GM21576 (cell line): ENCODE data around the gene ARHGAP12.
A peak's percentile ranks its signal among the peaks of the same experiment; 100 is the strongest.

ENCODE experiments used
- ATAC-seq: cut with Tn5 transposase; IDR thresholded peaks from one replicate; pipeline ENCODE4 v1.9.1; 2021; ENCODE audit warnings: mild to moderate bottlenecking, moderate library complexity; ENCODE audit not compliant: unreplicated experiment

The ARHGAP12 gene

DNA sequence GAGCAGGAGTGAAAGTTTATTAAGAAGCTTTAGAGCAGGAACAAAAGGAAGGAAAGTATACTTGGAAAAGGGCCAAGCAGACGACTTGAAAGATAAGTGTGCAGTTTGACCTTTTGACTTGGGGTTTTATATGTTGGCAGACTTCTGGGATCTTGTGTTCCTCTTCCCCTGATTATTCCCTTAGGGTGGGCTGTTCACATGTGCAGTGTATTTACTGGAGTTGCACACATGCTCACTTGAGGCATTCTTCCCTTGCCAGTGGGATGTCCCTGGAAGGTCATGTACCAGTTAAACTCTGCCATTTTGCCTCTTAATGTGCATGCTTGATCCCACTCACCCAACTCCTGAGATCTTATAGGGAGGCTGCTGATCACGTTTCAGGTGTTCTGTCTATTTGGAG lies 23.4 kb upstream of the ARHGAP12 start:
- no peak for ATAC-seq

DNA sequence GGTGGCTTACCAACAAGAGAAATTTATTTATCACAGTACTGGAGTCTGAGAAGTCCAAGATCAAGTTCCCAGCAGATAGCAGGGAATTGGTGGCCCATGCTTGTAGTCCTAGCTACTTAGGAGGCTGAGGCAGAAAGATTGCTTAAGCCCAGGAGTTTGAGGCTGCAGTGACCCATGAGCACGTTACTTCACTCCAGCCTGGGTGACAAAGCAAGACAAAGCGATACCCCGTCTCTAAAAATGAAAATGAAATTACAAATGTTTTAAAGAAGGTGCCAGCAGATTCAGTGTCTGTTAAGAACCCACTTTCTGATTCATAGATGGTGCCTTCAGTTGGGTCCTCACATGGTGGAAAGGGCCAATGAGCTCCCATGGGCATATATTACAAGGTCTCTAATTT lies 20.6 kb upstream of the ARHGAP12 start:
- ATAC-seq: no peak

DNA sequence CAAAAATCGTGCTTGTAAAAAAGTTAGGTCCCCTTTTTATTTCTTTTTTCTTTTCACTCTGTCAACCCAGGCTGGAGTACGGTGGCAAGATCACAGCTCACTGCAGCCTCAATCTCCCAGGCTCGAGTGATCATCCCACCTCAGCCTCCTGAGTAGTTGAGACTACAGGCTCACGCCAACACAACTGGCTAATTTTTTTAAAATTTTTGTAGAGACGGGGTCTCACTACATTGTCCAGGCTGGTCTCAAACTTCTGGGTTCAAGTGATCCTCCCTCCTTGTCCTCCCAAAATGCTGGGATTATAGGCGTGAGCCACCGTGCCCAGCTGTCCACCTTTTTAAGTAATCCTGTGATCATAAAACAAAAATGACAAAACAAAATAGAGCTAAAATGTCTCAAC lies 19.4 kb upstream of the ARHGAP12 start:
- ATAC-seq: no peak

DNA sequence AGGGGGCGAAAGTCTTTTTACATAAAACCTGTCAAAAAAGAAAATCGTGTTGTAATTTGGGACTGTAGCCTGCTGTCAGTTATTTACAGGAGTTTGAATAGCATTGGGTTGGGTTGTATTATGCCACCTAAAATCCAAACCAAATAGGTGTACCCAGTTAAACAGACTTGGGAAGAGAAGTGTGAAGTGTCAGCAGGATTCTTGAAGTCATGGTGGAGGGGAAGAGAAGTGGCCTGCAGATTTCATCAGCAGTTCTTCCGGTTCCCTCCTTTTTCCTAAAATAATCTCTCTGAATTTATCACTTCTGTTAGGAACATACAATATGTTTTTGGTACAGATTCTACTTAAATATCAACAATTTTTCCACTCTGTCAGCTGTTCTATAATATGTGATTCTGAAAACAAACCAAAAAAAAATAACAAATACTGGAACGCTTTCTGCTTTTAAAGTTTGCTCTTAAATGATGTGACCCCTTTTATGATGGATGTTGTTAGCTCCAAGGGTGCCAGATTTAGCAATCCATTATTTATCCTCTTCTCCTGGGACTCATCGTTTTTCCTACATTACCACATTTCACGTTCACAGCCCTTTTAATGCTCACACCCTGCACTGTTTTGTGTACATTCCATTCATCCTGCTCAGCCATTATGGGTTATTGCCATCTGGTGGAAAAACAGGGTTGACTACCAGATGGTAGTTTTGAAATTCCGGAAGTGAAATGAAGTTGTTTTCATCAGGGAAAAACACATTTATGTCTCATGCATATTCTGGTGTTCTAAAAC lies 18.7 kb upstream of the ARHGAP12 start:
- ATAC-seq: no peak

DNA sequence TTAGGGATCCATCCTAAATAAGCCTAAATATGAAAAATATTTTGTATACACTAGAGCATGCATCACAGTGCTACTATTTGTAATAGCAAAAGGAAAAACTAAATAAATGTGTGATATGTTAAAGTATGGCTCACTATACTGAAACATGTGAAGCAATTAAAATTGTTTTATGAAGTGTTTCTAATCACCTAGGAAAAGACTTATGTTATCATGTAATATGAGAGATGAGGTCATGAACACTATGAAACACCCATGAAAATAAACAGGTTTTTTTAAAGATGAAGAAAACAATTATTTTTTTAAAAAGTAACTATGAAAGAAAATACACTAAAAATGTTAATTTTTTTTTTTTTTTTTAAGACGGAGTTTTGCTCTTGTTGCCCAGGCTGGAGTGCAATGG lies 16.8 kb upstream of the ARHGAP12 start:
- ATAC-seq: no peak

DNA sequence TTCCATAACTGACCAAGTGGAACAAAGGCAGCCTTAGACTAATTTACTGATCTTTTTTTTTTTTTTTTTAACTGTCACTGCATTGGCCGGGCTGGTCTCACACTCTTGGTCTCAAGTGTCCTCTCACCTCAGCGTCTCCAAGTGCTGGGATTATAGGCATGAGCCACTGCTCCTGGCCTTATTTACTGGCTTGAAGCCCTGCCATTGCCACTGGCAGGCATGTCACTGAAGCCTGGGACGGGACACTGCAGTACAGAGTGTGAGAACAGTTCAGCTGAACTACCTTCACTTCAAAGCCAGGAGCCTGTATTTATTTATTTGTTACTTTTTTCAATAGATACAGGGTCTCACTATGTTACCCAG lies 15.4 kb upstream of the ARHGAP12 start:
- no peak for ATAC-seq

DNA sequence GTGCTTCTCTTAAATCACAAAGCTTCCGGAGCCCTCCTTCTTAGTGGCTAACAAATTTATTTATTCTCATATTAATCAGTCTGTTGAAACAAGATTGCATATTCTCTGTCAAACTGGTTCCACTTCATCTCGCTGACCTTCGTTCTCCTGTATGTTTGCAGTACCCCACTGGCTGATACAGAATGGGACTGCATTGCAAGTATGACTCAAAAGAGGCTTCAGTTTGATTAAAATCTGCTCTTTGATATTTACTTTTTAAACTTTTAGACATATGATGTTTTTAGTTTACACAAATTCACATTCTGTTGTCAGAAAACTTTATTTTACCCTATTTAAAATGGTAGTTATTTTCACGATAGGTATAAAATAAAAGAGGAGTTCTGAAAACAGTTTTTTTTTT lies 14.3 kb upstream of the ARHGAP12 start:
- ATAC-seq: no peak

DNA sequence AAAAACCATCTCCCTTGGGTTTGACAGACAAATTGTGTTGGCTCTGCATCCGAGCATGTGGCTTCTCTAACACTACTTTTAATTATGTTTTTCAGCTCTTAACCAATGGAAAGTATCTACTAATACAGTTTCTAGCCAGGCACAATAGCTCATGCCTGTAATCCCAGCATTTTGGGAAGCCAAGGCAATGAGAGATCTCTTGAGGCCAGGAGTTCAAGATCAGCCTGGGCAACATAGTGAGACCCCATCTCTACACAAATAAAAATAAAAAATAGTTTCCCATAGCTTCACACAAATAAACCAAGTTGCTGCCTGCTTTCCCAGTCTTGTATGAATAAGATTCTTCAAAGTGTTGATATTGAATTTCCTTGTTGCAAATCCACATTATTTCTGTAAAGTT lies 13.8 kb upstream of the ARHGAP12 start:
- no peak for ATAC-seq

DNA sequence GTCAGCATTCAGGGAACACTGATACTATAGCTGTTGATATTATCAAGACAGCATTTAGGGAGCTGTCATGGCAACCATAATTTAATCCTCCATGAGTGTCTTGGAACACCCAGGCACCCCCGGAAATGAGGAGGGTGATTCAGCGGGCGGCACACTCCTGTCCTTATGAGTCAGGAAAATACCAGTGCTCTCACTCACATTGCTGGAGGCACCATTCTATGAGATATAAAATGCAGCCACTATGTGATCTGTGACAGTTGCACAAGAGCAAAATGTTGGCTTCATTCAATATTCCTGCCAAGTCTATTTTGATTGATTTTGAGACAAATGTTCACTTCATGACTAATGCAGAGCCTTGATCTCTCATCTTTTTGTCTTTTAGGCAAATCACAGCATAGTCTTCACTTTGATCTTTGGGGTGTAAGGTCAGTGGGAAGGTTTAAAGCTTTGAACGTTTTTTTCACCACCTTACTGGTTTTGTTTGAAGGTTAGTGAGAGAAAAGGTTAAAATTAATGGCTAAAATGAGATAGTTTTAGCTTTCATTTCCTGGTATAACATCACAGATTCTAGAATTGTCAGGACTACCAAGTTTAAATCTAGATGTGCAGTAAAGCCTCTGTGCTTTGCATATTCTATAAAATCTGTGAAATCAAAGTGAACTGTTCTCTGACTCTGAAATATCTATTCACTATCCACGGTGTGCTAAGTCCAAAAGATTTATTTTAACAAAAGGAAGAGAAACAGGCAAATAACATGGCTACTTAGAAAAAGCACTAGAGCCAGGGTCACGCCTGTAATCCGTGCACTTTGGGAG lies 12.4 kb upstream of the ARHGAP12 start:
- ATAC-seq: no peak

DNA sequence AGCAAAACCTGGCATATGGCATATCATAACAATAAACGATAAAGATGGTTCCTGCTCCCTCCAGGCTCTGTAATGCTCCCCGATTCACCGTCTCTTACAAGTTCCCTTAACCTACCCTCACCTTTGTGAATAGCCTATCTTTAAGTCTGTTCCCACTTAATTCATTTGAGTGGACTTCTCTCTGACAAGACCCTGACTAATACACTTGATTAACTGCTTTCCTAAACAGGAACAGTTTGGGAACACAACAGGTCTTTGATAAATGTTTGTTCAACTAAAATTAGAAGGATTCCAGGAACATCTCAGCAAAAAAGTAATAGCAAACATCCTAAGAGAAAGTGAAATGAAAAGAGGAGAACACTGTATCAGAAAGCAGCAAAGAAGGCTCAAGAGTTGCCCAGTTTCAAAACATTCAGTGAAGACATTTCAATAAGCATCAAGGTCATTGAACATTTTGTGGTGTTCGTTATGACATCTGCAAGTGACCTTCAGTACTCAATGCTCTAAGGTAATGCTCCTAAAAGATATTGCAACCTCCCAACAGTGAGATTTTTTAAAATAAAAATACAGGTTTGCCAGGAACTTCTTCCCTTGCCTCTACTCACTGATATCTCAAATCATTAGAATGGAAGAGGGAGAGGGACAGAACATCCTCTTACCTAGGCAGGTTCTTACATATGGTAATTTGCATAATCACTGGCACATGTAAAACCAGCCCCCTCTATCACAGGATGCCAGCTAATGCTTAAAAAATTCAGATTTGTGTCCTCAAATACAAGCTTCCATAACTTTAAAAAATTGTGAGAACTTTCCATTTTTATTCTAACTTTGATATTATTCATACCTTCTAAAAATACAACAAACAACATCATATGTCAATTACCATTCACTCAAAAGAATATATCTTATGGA lies 11.4 kb upstream of the ARHGAP12 start:
- ATAC-seq: no peak

DNA sequence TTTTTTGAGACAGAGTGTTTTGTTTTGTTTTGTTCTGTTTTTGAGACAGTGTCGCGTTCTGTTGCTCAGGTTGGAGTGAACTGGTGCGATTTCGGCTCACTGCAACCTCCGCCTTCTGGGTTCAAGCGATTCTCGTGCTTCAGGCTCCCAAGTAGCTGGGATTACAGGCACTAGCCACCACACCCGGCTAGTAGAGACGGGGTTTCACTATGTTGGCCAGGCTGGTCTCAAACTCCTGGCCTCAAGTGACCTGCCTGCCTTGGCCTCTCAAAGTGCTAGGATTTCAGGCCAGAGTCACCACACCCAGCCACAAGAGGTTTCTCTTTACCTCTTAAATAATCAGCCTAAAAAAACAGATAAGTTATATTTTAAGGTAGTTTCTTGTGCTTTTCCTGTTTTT lies 8.7 kb upstream of the ARHGAP12 start:
- no peak for ATAC-seq

DNA sequence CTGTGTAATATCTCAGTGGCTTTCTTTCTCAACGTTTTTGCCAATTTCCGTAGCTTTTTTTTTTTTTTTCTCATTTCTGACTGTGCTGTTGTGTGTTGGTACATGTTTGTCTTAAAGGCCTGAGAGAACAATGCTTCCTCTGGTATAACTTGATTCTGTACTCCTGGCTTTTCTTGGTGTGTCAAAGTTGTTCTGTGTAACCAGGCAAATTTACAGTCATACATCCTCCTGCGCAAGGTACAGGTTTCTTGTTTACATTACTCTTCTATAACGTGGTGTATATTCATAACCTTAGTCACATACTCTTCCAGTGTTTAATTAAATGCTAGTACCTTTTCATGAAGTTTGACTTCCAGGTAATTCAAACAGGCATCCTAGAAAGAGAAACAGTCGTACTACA lies 8.3 kb upstream of the ARHGAP12 start:
- no peak for ATAC-seq

DNA sequence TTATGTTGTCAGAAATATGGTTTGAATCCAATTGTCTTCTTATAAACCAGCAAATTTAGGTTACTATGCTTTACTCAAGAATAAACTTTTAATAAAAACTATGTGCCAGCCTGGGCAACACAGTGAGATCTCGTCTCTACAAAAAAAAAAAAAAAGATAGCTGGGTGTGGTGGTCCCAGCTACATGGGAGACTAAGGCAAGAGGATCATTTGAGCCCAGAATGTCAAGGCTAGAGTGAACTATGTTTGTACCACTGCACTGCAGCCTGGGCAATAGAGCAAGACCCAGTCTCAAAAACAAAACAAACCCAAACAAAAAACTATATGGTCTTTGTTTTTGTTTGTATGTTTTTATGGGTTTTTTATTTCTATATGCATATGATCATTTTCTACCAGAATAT lies 7.5 kb upstream of the ARHGAP12 start:
- no peak for ATAC-seq

DNA sequence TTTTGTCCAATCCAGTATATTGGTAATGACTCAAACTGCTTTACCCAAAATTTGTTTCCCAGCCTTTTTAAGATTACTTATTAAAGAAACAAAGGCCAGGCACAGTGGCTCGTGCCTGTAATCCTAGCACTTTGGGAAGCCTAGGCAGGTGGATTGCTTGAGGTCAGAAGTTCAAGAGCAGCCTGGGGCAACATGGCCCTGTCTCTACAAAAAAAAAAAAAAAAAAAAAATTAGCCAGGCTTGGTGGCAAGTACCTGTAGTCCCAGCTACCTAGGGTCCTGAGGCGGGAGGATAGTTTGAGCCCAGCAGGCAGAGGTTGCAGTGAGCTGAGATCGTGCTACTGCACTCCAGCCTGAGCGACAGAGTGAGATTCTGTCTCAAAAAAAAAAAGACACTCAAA lies 7.0 kb upstream of the ARHGAP12 start:
- ATAC-seq: no peak

DNA sequence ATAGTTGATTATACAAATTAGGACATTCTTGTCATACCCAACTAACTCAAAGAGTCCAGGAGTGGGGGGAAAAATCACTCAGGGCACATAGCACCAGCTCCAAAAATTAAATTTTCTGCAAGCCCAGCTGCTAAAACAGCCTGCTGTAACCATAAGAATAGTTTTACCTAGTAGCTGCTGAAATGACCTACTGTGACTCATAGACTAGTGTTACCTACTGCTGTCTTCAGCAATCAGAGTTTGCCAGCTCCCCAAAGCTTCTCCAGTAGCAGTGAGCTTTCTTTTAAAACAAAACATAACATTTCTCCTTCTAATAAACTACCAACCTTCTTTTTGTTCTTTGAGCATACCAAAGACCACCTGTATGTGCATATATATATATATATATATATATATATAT lies 4.2 kb upstream of the ARHGAP12 start:
- no peak for ATAC-seq

DNA sequence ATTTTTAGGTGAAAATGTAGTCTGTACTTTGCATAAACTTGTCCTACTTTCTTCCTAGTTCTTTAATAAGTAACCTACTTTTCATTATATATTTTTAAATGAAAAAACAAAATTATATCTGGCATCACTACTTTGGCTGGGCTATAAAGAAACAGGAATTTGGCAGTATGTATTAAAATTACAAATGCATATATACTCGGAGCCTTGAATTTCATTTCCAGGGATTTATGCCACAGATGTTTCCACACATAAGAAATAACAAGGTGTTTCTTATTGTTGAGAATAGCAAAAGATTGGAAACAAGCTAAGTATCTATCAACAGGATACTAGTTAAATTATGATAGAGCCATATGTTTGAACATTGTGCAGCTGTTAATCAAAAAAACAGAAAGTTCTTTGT lies 2.2 kb upstream of the ARHGAP12 start:
- no peak for ATAC-seq

DNA sequence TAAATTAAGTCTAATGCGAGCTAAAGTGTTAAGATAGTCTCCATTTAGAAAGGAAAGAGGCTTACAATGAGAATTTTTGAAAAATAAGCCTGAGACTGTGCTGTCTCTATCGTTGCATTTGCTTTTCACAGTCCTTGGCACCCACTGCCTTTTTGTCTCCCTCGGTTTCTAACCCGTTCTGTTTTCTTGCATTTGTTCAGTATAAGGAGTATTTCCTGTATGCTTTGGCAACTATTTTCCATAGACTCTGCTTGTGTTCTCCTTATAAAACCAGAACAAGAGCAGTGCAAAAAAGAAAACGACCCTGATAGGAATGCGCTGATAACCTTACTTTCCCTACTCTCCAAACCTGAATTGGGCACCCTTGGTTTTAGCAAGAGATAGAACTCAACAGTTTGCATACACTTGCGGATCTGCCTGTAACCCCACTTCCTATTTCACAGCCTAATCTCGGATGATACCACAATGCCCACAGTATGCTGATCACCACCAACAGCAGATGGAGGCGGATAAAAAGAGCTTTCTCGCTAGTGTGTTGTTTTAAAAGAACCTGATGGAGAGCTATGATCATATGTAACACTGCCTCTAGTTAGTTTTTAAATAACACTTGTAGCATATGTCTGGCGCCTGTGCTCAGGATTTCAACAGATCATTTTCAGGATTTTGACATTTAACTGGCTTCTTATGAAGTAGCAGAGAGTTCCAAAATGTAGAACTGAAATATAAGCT lies 1.6 kb upstream of the ARHGAP12 start:
- ATAC-seq: peak; percentile 31

DNA sequence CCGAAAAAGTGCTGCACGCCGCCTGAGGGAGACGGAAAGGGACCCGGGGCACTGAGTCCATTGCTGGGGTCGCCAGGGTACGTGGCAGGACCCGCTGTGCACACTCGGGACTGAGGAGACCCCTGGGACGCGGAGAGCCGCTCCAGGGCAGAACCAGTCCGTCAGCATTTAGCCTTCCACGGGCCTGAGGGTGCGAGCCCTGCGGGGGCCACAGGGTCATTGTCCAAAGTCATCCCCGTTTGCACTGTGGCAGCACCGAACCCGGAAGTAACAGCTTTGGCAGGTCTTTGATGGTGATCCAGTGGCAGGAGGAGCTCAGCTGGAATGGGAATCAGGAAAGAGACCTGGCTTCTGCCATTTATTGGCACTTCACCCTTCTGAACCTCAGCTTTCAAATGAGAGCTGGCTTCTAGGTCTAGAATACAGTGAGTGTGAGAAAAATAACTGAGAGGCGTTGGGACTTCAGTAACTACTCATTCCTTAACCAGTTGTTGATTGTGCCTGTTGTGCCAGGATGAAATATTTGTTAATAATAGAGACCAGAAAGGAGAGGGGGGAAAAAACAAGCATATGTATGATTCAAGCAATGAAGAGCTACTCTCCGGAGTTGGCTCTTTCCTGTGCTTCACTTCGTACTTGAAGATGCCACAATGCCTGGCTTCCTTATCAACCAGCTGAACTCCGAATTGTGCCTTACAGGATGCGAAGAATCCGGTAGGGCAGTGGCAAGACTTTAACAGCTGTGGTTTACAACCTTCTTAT lies 811 bp upstream of the ARHGAP12 start:
- peak; percentile 24 for ATAC-seq

DNA sequence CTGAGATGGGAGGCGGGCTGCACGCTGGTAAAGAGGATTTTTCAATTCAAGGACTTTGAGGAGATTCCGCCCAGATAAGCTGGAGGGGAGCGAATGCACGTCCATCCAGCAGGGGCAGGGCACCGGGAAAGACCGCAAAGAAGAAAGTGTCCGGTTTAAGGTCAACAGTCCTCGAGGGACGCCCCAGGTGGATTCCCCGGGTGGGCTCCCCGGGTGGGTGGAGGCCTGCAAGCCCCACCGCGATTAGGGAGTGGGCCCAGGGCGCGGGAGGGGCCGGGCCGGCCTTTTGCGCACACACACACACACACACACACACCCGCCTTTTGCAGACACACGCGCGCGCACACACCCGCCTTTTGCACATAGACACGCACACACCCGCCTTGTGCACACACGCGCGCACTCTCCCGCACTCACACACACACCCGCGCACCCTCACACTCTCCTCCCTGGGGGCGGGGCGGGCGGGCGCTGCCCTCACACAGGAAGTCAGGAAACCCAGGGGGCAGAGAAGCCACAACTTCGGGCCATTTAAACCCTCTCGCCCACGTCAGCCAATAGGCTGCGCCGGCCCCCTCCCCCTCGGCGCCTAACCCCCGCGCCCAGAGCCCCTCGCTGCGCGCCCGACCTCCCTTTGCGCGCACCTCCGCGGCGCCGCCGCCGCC lies 615 bp downstream of the ARHGAP12 start:
- peak; percentile 37 for ATAC-seq

DNA sequence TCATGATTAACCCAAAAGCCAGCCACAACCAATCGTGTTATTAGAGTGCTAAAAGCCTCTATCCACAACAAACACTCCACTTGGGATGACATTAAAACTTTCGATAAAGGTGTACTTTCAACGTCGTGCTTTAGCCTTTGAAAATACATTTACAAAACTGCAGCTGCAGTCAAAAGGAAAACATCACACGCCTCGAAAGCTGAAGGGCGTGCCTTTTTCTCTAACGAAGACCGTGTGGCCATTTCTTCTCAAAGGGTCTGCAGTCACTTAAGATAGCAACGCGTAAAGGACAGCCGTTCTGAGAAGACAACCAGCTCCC lies 1.1 kb downstream of the ARHGAP12 start:
- peak; percentile 7 for ATAC-seq
